HepG2 (cell line): ENCODE measurements around the gene LAMTOR2. TPM values are rescaled to one million over a fixed set of nuclear protein-coding genes. Genes with fewer than 3 reads are reported as not detected.

Source experiments
- ATAC-seq: fragments of 200-7000 bp; cut with Tn5 transposase; 3 replicates; pipeline ENCODE4 v1.9.1; 2020; ENCODE audit warnings: mild to moderate bottlenecking, moderate library complexity
- BruUV-seq: library from RNA; stranded (reverse); fragments of 400-500 nt; replicated peaks from 2 replicates; lab custom pipeline; 2021; lab: Mats Ljungman, UMichigan
- CTCF ChIA-PET: fragments of 300-600 bp; formaldehyde crosslinking; extraction: SDS; loops from one replicate; lab custom pipeline; 2021; ENCODE audit warnings: low total read pairs, inconsistent platforms, low intra/inter-chr PET ratio; lab: Yijun Ruan, JAX
- POLR2A ChIA-PET: fragments of 350-600 bp; sonication (Branson Sonifier 250); formaldehyde crosslinking; loops from one replicate; lab custom pipeline; 2020; ENCODE audit warnings: antibody characterized with exemption, inconsistent platforms; lab: Yijun Ruan, JAX
- DNase-seq: peaks from one replicate; pipeline ENCODE4 v3.0.0-alpha.2; 2015; ENCODE audit warnings: low spot score
- FAIRE-seq: peaks from 3 replicates; lab custom pipeline; 2011; peaks lifted over from hg19 to GRCh38; lab: Jason Lieb, UNC
- H2AFZ ChIP-seq: one replicate; pipeline ENCODE4 v1.6.1; 2011; ENCODE audit warnings: low read length, inconsistent platforms
- H3K27ac ChIP-seq: fragments of 300-600 bp; 3 replicates; pipeline ENCODE4 v1.8.0; 2011; ENCODE audit warnings: mixed run types, mild to moderate bottlenecking, mixed read lengths, low read length, inconsistent platforms; ENCODE audit not compliant: insufficient read depth; ENCODE audit errors: extremely low read length
- H3K27me3 ChIP-seq, 2 experiments: fragments of 200-600 bp in 1 of 2; 2 replicates in 1 of 2; 3 replicates in 1 of 2; pipeline versions ENCODE4 v1.6.0 to v1.8.0; 2011; ENCODE audit warnings: low read length in 2 of 2, mild to moderate bottlenecking in 2 of 2, moderate library complexity in 2 of 2, inconsistent platforms in 1 of 2; ENCODE audit not compliant: insufficient read depth in 2 of 2, control insufficient read depth in 1 of 2
- H3K36me3 ChIP-seq, 2 experiments: fragments of 200-600 bp in 1 of 2; replicated peaks in 1 of 2; 2 replicates in 1 of 2; 3 replicates in 1 of 2; pipeline versions ENCODE4 v1.5.1 to v1.8.0; 2011; ENCODE audit warnings: low read length in 2 of 2, inconsistent platforms in 1 of 2; ENCODE audit not compliant: insufficient read depth in 2 of 2, control insufficient read depth in 1 of 2
- H3K4me1 ChIP-seq: 2 replicates; pipeline ENCODE4 v1.5.1; 2012; ENCODE audit warnings: low read length, inconsistent platforms; ENCODE audit not compliant: insufficient read depth
- H3K4me2 ChIP-seq: 2 replicates; pipeline ENCODE4 v1.6.0; 2011; ENCODE audit warnings: low read depth, low read length, inconsistent platforms
- H3K4me3 ChIP-seq, 3 experiments: fragments of 200-600 bp in 1 of 3; sonication (generic), shearing (Covaris generic) in 1 of 3; replicated peaks in 1 of 3; 2 replicates each; pipeline ENCODE4 v1.5.1; 2011 to 2016; ENCODE audit warnings: low read length in 3 of 3, inconsistent platforms in 2 of 3, low read depth in 2 of 3, mild to moderate bottlenecking in 2 of 3, control low read depth in 1 of 3, mixed read lengths in 1 of 3; ENCODE audit not compliant: insufficient read depth in 1 of 3
- H3K79me2 ChIP-seq: one replicate; pipeline ENCODE4 v1.6.1; 2011; ENCODE audit warnings: low read length, inconsistent platforms; ENCODE audit not compliant: insufficient read depth
- H3K9ac ChIP-seq: 2 replicates; pipeline ENCODE4 v1.6.0; 2011; ENCODE audit warnings: mild to moderate bottlenecking, low read depth, low read length, inconsistent platforms; ENCODE audit not compliant: insufficient read depth
- H3K9me3 ChIP-seq: 2 replicates; pipeline ENCODE4 v1.5.1; 2012; ENCODE audit warnings: mild to moderate bottlenecking, low read length
- H4K20me1 ChIP-seq: 2 replicates; pipeline ENCODE4 v1.6.0; 2011; ENCODE audit warnings: inconsistent platforms, mild to moderate bottlenecking, low read length, moderate library complexity; ENCODE audit not compliant: insufficient read depth
- AGO1 ChIP-seq: fragments of 200-400 bp; formaldehyde crosslinking; IDR thresholded peaks from 2 replicates; pipeline ENCODE4 v1.6.1; 2017; ENCODE audit warnings: mild to moderate bottlenecking, low read depth, low read length, moderate library complexity; ENCODE audit not compliant: poor library complexity, severe bottlenecking
- BCL6 ChIP-seq: IDR thresholded peaks from 2 replicates; pipeline ENCODE4 v1.6.1; 2016; ENCODE audit warnings: missing genetic modification reagents, missing compliant biosample characterization
- CEBPB ChIP-seq: IDR thresholded peaks from 2 replicates; pipeline ENCODE4 v1.6.1; 2011; ENCODE audit warnings: low read depth, low read length, improper control_type of control experiment, borderline replicate concordance
- FOSL2 ChIP-seq: sonication (generic); formaldehyde crosslinking; IDR thresholded peaks from 2 replicates; pipeline ENCODE4 v1.4.0; 2020; ENCODE audit warnings: missing genetic modification reagents
- NR3C1 ChIP-seq: sonication (generic); formaldehyde crosslinking; IDR thresholded peaks from 2 replicates; pipeline ENCODE4 v1.4.0; 2020; ENCODE audit warnings: missing genetic modification reagents
- PRMT3 ChIP-seq: sonication (generic); formaldehyde crosslinking; IDR thresholded peaks from 2 replicates; pipeline ENCODE4 v1.8.1; 2022; ENCODE audit warnings: low read depth, mild to moderate bottlenecking, moderate library complexity, missing genetic modification reagents, borderline replicate concordance
- PRPF4 ChIP-seq: fragments of 200-400 bp; formaldehyde crosslinking; IDR thresholded peaks from 2 replicates; pipeline ENCODE4 v1.6.1; 2016; ENCODE audit warnings: low read length, low read depth; ENCODE audit not compliant: poor library complexity, severe bottlenecking
- RAD21 ChIP-seq: fragments of 450-650 bp; formaldehyde crosslinking; IDR thresholded peaks from 2 replicates; pipeline ENCODE4 v1.5.0; 2020; ENCODE audit warnings: mild to moderate bottlenecking
- RXRA ChIP-seq: sonication (generic); formaldehyde crosslinking; IDR thresholded peaks from 2 replicates; pipeline ENCODE4 v1.5.1; 2020; ENCODE audit warnings: missing genetic modification reagents
- SALL2 ChIP-seq: sonication (generic); formaldehyde crosslinking; IDR thresholded peaks from 2 replicates; pipeline ENCODE4 v1.8.1; 2023; ENCODE audit warnings: mild to moderate bottlenecking, missing genetic modification reagents, inconsistent platforms
- TP53 ChIP-seq: sonication (generic); formaldehyde crosslinking; conservative IDR thresholded peaks from 2 replicates; pipeline ENCODE4 v1.4.0; 2020; ENCODE audit warnings: missing genetic modification reagents
- ZMYM2 ChIP-seq: sonication (generic); formaldehyde crosslinking; IDR thresholded peaks from 2 replicates; pipeline ENCODE4 v1.8.0; 2022; ENCODE audit warnings: mild to moderate bottlenecking, missing genetic modification reagents
- ZNF253 ChIP-seq: sonication (generic); formaldehyde crosslinking; IDR thresholded peaks from 2 replicates; pipeline ENCODE4 v1.8.0; 2022; ENCODE audit warnings: mild to moderate bottlenecking, missing genetic modification reagents, borderline replicate concordance
- ZNF354B ChIP-seq: sonication (generic); formaldehyde crosslinking; IDR thresholded peaks from 2 replicates; pipeline ENCODE4 v1.8.0; 2022; ENCODE audit warnings: mild to moderate bottlenecking, missing genetic modification reagents
- ZNF550 ChIP-seq: sonication (generic); formaldehyde crosslinking; IDR thresholded peaks from 2 replicates; pipeline ENCODE4 v1.4.0; 2020; ENCODE audit warnings: mild to moderate bottlenecking, missing genetic modification reagents, borderline replicate concordance
- ZNF737 ChIP-seq: sonication (generic); formaldehyde crosslinking; IDR thresholded peaks from 2 replicates; pipeline ENCODE4 v1.5.0; 2020; ENCODE audit warnings: missing genetic modification reagents, mild to moderate bottlenecking, borderline replicate concordance
- WGBS: methylation state at CpG from one replicate; pipeline ENCODE4 v1.1.6; 2017; ENCODE audit warnings: low lambda C conversion rate; 5-methylcytosine and 5-hydroxymethylcytosine counted together
- in situ Hi-C: cut with HindIII; loops from 2 replicates; pipeline ENCODE4 v1.10.0; 2017; ENCODE audit warnings: low pct_unique_long_range_greater_than_20kb; ENCODE audit not compliant: extremely low pct_ligation_motif_present
- intact Hi-C: fragments of 100-400 bp; cut with micrococcal nuclease; formaldehyde crosslinking; loops from one replicate; pipeline ENCODE4 v1.10.0; 2022; ENCODE audit not compliant: unreplicated experiment
- polyA plus RNA-seq, 8 experiments: library from polyadenylated mRNA; depleted of rRNA in 3 of 8; stranded (reverse) in 7 of 8; unstranded in 1 of 8; fragments of >200 nt; fragmentation: Illumina TruSeq in 4 of 8; extraction: Trizol in 4 of 8; gene quantifications; 2 replicates each; pipeline versions ENCODE4 v1.2.1 to v1.2.3, GENCODE V29; 2011 to 2016; ENCODE audit warnings: low read depth in 4 of 8, missing spikeins in 1 of 8, mixed read lengths in 1 of 8; ENCODE audit not compliant: insufficient read depth in 1 of 8
- total RNA-seq, 5 experiments: library from RNA; depleted of rRNA; stranded (reverse); fragments of >200 nt; fragmentation: Illumina TruSeq; extraction: Trizol; gene quantifications; 2 replicates each; pipeline ENCODE4 v1.2.3, GENCODE V29; 2016; ENCODE audit warnings: low read depth in 1 of 5
- TF ChIP-seq, protein P1 (sequence below): sonication (generic); formaldehyde crosslinking; IDR thresholded peaks from 2 replicates; pipeline ENCODE4 v1.4.0; 2020; ENCODE audit warnings: missing genetic modification reagents, borderline replicate concordance
- TF ChIP-seq, protein P2 (sequence below): sonication (generic); formaldehyde crosslinking; IDR thresholded peaks from 2 replicates; pipeline ENCODE4 v1.5.0; 2020; ENCODE audit warnings: missing genetic modification reagents, mild to moderate bottlenecking, borderline replicate concordance
- TF ChIP-seq, protein P3 (sequence below): sonication (generic); IDR thresholded peaks from 2 replicates; pipeline ENCODE4 v1.6.1; 2016; ENCODE audit warnings: low read depth, borderline replicate concordance
- TF ChIP-seq, protein P4 (sequence below): sonication (generic); formaldehyde crosslinking; IDR thresholded peaks from 2 replicates; pipeline ENCODE4 v1.8.0; 2022; ENCODE audit warnings: missing genetic modification reagents, mild to moderate bottlenecking, borderline replicate concordance

LAMTOR2 gene
- total and polyA plus RNA-seq, 2 of the 13 experiments (the other 11 are each of a cell fraction or from before 2014, with no cell fraction given), result 36.5 to 66.4 TPM

- no peak overlapping the region for H2AFZ ChIP-seq
- H3K4me1 ChIP-seq, result peaks cover 47% of the 10 kb centered on the region
- ChIA-PET CTCF (interaction anchor here (0.9 to 3.3 kb wide), 4 partner anchors 32 to 169 kb away, joined by 3 to 52 read pairs (median 4); no protein-coding TSS in a partner anchor), POLR2A (interaction anchor here (0.8 to 11.0 kb wide), 3 partner anchors 38 to 122 kb away, joined by 3 to 113 read pairs (median 4); partner anchors contain the start of gene PMF1)
- no peak overlapping the region for H3K9ac ChIP-seq
- H3K4me3 ChIP-seq, result no peak overlapping the region
- no TSS peak for BruUV-seq
- 63% methylated on average over 6 of the region's 14 CpGs for WGBS
- DNase-seq (peak; percentile 74), FAIRE-seq (peak; percentile 92), ATAC-seq (peak; percentile 79)
- no peaks in the 10 kb centered on the region for H3K27me3 ChIP-seq
- peaks cover 2% of the 10 kb centered on the region in 2 experiments; a peak in 1 of 5 replicates for H3K36me3 ChIP-seq
- H3K27ac ChIP-seq, result no peak overlapping the region
- intact Hi-C loops, result loop anchor here (1.0 kb wide), 2 partner anchors 39 to 134 kb away; no protein-coding TSS in a partner anchor
- H3K9me3 ChIP-seq, result no peaks in the 10 kb centered on the region
- in situ Hi-C loops, result no loop called here
- no peak overlapping the region for H3K4me2 ChIP-seq
- H3K79me2 ChIP-seq, result no peaks in the 10 kb centered on the region
- no peaks in the 10 kb centered on the region for H4K20me1 ChIP-seq
- TF ChIP-seq RAD21 (CRISPR knock-in tag) (peak; percentile 93), ZNF354B (CRISPR knock-in tag) (no peak), ZNF253 (no peak), CEBPB (no peak), RXRA (CRISPR knock-in tag) (peak; percentile 42; the same call in 1 of the 2 replicates), ZNF737 (no peak), SALL2 (CRISPR knock-in tag) (0 out of 2 replicates have a peak, but pooled peaks have one; percentile 31), AGO1 (no peak), PRPF4 (no peak), NR3C1 (CRISPR knock-in tag) (no peak), ZMYM2 (CRISPR knock-in tag) (no peak), ZNF550 (no peak), PRMT3 (CRISPR knock-in tag) (no peak), FOSL2 (peak; percentile 66), TP53 (CRISPR knock-in tag) (no peak), BCL6 (peak; percentile 32; the same call in 1 of the 2 replicates)
- TF ChIP-seq, protein P1, sequence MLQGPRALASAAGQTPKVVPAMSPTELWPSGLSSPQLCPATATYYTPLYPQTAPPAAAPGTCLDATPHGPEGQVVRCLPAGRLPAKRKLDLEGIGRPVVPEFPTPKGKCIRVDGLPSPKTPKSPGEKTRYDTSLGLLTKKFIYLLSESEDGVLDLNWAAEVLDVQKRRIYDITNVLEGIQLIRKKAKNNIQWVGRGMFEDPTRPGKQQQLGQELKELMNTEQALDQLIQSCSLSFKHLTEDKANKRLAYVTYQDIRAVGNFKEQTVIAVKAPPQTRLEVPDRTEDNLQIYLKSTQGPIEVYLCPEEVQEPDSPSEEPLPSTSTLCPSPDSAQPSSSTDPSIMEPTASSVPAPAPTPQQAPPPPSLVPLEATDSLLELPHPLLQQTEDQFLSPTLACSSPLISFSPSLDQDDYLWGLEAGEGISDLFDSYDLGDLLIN, result no peak
- TF ChIP-seq, protein P2, sequence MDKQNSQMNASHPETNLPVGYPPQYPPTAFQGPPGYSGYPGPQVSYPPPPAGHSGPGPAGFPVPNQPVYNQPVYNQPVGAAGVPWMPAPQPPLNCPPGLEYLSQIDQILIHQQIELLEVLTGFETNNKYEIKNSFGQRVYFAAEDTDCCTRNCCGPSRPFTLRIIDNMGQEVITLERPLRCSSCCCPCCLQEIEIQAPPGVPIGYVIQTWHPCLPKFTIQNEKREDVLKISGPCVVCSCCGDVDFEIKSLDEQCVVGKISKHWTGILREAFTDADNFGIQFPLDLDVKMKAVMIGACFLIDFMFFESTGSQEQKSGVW (CRISPR knock-in tag), result no peak
- TF ChIP-seq, protein P3, sequence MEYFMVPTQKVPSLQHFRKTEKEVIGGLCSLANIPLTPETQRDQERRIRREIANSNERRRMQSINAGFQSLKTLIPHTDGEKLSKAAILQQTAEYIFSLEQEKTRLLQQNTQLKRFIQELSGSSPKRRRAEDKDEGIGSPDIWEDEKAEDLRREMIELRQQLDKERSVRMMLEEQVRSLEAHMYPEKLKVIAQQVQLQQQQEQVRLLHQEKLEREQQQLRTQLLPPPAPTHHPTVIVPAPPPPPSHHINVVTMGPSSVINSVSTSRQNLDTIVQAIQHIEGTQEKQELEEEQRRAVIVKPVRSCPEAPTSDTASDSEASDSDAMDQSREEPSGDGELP, result no peak
- TF ChIP-seq, protein P4, sequence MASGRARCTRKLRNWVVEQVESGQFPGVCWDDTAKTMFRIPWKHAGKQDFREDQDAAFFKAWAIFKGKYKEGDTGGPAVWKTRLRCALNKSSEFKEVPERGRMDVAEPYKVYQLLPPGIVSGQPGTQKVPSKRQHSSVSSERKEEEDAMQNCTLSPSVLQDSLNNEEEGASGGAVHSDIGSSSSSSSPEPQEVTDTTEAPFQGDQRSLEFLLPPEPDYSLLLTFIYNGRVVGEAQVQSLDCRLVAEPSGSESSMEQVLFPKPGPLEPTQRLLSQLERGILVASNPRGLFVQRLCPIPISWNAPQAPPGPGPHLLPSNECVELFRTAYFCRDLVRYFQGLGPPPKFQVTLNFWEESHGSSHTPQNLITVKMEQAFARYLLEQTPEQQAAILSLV (CRISPR knock-in tag), result no peak
Measured at GRCh38 chr1:156090840-156091188, 36.2 kb downstream of the LAMTOR2 start.
